Transverse colon (tissue), 4 donors: ENCODE results near the gene CSGALNACT2. TPM values are rescaled to one million over a fixed set of nuclear protein-coding genes. Genes with fewer than 3 reads are reported as not detected.

Experiments
- DNase-seq: peaks from one replicate; pipeline ENCODE4 v3.0.0-alpha.2; 2019
- H3K27ac ChIP-seq, 4 donors: fragments of 200-600 bp; sonication (generic); 2 replicates each; pipeline ENCODE4 v1.5.1; 2016 to 2018; ENCODE audit warnings: inconsistent platforms in 4 of 4
- H3K27me3 ChIP-seq: fragments of 200-600 bp; sonication (generic); 2 replicates; pipeline ENCODE4 v1.5.1; 2017; ENCODE audit warnings: inconsistent platforms
- H3K36me3 ChIP-seq, 4 donors: fragments of 200-600 bp; sonication (generic); 2 replicates each; pipeline ENCODE4 v1.5.1; 2017 to 2019; ENCODE audit warnings: inconsistent platforms in 4 of 4
- H3K4me1 ChIP-seq, 4 donors: fragments of 200-600 bp; sonication (generic); 2 replicates each; pipeline ENCODE4 v1.5.1; 2017 to 2020; ENCODE audit warnings: inconsistent platforms in 4 of 4
- H3K4me3 ChIP-seq, 4 donors: fragments of 200-600 bp; sonication (generic); 1 replicate in 1 of 4; 2 replicates in 3 of 4; pipeline versions ENCODE4 v1.5.1 to v1.6.1; 2017 to 2019; ENCODE audit warnings: inconsistent platforms in 4 of 4
- H3K9me3 ChIP-seq, 2 donors: fragments of 200-600 bp; sonication (generic); 2 replicates each; pipeline ENCODE4 v1.5.1; 2017 to 2019; ENCODE audit warnings: inconsistent platforms in 2 of 2
- EP300 ChIP-seq: sonication (generic); formaldehyde crosslinking; IDR thresholded peaks from one replicate; pipeline ENCODE4 v1.6.1; 2017; ENCODE audit warnings: antibody characterized with exemption, low read depth
- POLR2A ChIP-seq: fragments of 450-650 bp; IDR thresholded peaks from one replicate; pipeline ENCODE4 v1.6.1; 2016; ENCODE audit warnings: antibody characterized with exemption, mild to moderate bottlenecking, moderate library complexity
- POLR2AphosphoS5 ChIP-seq, 3 donors: sonication (generic); formaldehyde crosslinking; IDR thresholded peaks; one replicate each; pipeline ENCODE4 v1.6.1; 2016; ENCODE audit warnings: antibody characterized with exemption in 3 of 3
- WGBS, 2 donors: methylation state at CpG; one replicate each; pipeline ENCODE4 v1.1.5; 2018; ENCODE audit warnings: low coverage in 1 of 2; 5-methylcytosine and 5-hydroxymethylcytosine counted together
- in situ Hi-C, 4 donors: fragments of 200-750 bp; cut with MboI; loops; one replicate each; pipeline versions ENCODE4 v1.15.0 to v1.15.1; 2017; ENCODE audit warnings: low sequenced_read_pairs in 3 of 4, low pct_ligation_motif_present in 1 of 4, low pct_unique_long_range_greater_than_20kb in 1 of 4
- intact Hi-C: fragments of 100-400 bp; cut with DNase I; formaldehyde crosslinking; loops from one replicate; pipeline ENCODE4 v1.15.1; 2023; ENCODE audit warnings: low total_unique reads
- total RNA-seq, 4 donors: library from RNA; depleted of rRNA; stranded (reverse); fragments of >200 nt; gene quantifications; one replicate each; pipeline ENCODE4 v1.1.0, GENCODE V29; 2016
- TF ChIP-seq, protein P1 (sequence below), 5 experiments: fragments of 200-600 bp in 3 of 5; fragments of 450-650 bp in 2 of 5; sonication (generic) in 3 of 5; IDR thresholded peaks; 1 replicate in 2 of 5; 2 replicates in 3 of 5; pipeline ENCODE4 v1.5.1; 2016 to 2017; ENCODE audit warnings: antibody characterized with exemption in 5 of 5, inconsistent platforms in 3 of 5, mild to moderate bottlenecking in 2 of 5, moderate library complexity in 1 of 5

CSGALNACT2 gene
- total RNA-seq, 4 donors from 2014 or later: 4.1 to 15.5 (median 10.9) TPM

- Histone ChIP-seq H3K4me3 (no peak overlapping the region), H3K27me3 (no peaks in the 10 kb centered on the region), H3K27ac (no peak overlapping the region), H3K9me3 (no peaks in the 10 kb centered on the region), H3K36me3 (no peaks in the 10 kb centered on the region), H3K4me1 (peaks cover 0 to 17% (median 9%) of the 10 kb centered on the region in 4 donors)
- 81% methylated on average over 20 of the region's 27 CpGs; no CpG with 5 or more reads in 1 of the 2 donors for WGBS, 2 donors
- TF ChIP-seq POLR2AphosphoS5 (IDR thresholded peaks at IDR 0.05) (no peak), EP300 (no peak), POLR2A (no peak)
- TF ChIP-seq, protein P1, sequence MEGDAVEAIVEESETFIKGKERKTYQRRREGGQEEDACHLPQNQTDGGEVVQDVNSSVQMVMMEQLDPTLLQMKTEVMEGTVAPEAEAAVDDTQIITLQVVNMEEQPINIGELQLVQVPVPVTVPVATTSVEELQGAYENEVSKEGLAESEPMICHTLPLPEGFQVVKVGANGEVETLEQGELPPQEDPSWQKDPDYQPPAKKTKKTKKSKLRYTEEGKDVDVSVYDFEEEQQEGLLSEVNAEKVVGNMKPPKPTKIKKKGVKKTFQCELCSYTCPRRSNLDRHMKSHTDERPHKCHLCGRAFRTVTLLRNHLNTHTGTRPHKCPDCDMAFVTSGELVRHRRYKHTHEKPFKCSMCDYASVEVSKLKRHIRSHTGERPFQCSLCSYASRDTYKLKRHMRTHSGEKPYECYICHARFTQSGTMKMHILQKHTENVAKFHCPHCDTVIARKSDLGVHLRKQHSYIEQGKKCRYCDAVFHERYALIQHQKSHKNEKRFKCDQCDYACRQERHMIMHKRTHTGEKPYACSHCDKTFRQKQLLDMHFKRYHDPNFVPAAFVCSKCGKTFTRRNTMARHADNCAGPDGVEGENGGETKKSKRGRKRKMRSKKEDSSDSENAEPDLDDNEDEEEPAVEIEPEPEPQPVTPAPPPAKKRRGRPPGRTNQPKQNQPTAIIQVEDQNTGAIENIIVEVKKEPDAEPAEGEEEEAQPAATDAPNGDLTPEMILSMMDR (IDR thresholded peaks at IDR 0.05): no peak
- DNase-seq: no peak
- in situ Hi-C loops: no loop called here
- intact Hi-C loops: no loop called here
Measured at GRCh38 chr10:43203448-43204041, 65.3 kb downstream of the CSGALNACT2 start.

- no peak overlapping the region for H3K4me3 ChIP-seq
- 77% methylated on average over 7 of the region's 14 CpGs; no CpG with 5 or more reads in 1 of the 2 donors for WGBS, 2 donors
- H3K9me3 ChIP-seq: no peaks in the 10 kb centered on the region
- in situ Hi-C loops (no loop called here), intact Hi-C loops (no loop called here)
- H3K36me3 ChIP-seq: no peaks in the 10 kb centered on the region
- no peak for DNase-seq
- peaks cover 0 to 17% (median 9%) of the 10 kb centered on the region in 4 donors for H3K4me1 ChIP-seq
- no peaks in the 10 kb centered on the region for H3K27me3 ChIP-seq
- H3K27ac ChIP-seq: no peak overlapping the region
- no peak for TF ChIP-seq EP300
- TF ChIP-seq, protein P1 (IDR thresholded peaks at IDR 0.05): no peak
- TF ChIP-seq POLR2A: no peak
- TF ChIP-seq POLR2AphosphoS5 (IDR thresholded peaks at IDR 0.05): no peak
Measured at GRCh38 chr10:43204042-43204942, 66.0 kb downstream of the CSGALNACT2 start.

DNA sequence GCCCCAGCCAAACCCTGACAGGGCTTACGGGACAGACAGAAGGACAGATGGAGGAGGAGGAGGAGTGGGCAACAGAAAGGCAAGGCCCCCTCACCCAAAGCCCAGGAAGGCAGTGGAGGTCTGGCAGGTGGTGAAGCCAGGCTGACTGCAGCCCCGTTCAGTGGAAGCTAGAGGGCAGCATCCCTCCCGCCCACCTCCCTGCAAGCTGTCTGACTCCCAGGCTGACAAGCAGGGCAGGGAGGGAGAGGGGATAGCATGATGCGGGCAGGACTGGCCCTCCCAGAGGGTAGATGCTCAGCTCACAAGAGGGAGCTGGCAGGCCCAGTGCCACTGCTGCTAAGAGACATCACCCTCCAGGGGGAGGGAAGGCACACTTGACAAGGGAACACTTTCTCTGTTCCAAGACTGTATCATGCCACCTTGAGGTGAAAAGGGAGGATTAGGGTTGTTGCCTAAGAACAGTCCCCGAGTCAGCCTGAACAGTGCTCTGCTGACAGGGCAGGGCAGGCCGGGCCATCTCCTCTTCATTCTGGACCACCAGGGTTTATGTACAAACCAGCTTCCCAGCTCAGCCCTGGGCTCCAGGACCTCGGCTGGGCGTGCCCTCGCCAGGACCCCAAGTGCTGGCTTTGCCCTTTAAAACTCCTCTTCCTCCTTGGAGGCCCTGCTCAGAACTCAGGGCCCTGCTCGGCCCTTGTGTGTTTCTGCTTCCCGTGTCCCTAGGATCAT, 66.9 kb downstream of the CSGALNACT2 start:
- 55% methylated on average over 11 of the region's 11 CpGs; no CpG with 5 or more reads in 1 of the 2 donors for WGBS, 2 donors
- no peak overlapping the region for H3K4me3 ChIP-seq
- no peak overlapping the region for H3K27ac ChIP-seq
- intact Hi-C loops: no loop called here
- no peaks in the 10 kb centered on the region for H3K36me3 ChIP-seq
- H3K27me3 ChIP-seq: no peaks in the 10 kb centered on the region
- no peaks in the 10 kb centered on the region for H3K9me3 ChIP-seq
- TF ChIP-seq, protein P1 (IDR thresholded peaks at IDR 0.05): peak; percentile 22 to 57 (median 48)
- no peak for TF ChIP-seq POLR2A
- in situ Hi-C loops: no loop called here
- H3K4me1 ChIP-seq: peaks cover 0 to 17% (median 9%) of the 10 kb centered on the region in 4 donors
- peak; percentile 38 for DNase-seq
